ENCODE results near the gene FAM221A.
"Not testable (repeated sequence)": the region's sequence is repeated elsewhere in the genome, so short reads cannot be mapped to it uniquely, and the experiment has no call there.

The FAM221A gene

DNA sequence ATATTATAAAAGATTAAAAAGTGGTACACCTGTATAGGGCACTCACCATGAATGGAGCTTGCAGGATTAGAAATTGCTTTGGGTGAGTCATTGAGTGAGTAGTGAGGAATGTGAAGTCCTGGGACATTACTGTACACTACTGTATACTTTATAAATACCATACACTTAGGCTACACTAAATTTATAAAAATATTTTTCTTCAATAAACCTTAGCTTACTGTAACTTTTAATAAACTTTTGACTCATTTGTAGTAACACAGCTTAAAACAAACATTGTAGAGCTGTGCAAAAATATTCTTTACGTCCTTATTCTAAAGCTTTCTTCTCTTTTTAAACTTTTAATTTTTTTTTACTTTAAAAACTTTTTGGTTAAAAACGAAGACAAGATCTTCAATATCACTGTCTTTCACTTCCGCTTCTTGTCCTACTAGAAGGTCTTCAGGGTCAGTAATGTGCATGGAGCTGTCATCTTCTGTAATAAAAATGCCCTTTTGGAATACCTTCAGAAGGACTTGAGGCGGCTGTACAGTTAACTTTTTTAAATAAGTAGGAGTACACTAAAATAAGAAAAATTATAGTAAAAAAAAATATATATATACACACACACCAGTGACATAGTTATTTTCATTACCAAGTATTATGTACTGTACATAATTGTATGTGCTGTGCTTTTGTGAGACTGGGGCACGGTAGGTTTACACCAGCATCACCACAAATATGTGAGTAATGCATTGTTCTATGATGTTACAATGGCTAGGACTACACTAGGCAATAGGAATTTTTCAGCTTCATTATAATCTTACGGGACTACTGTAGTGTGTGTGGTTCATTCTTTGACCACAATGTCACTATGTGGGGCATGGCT lies 33.5 kb downstream of the FAM221A start:
- no peak for DNase-seq (ENCODE audit: low read depth)
- no peak for TF ChIP-seq CTCF (IDR thresholded peaks at IDR 0.05; ENCODE audit: low read depth, low read length, missing control alignments)
- H3K4me3 ChIP-seq (ENCODE audit: low read depth, low read length) = no peak overlapping the region

GRCh38 chr7:23714150-23714464 lies 34.1 kb downstream of the FAM221A start:
- no peak for DNase-seq (ENCODE audit: low read depth)
- H3K4me3 ChIP-seq (ENCODE audit: low read depth, low read length) = no peak overlapping the region
- TF ChIP-seq CTCF (IDR thresholded peaks at IDR 0.05; ENCODE audit: low read depth, low read length, missing control alignments) = no peak

DNA sequence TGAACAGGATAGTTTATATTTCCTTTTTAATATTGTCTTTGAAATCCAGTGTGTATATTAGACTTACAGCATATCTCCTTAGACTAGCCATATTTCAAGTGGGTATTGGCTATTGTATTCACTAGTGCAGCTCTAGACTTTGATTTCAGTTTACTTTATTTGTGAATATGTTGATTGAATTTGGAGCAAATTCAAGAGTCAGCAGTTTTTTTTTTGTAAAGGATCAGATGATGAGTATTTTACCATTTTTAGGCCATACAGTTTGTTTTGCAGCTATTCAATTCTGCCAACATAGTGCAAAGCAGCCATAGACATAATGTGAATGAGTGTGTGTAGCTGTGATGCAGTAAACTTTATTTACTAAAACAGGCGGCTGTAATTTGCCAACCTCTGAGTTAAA lies 34.6 kb downstream of the FAM221A start:
- TF ChIP-seq CTCF (IDR thresholded peaks at IDR 0.05; ENCODE audit: low read depth, low read length, missing control alignments) = no peak
- no peak for DNase-seq (ENCODE audit: low read depth)
- H3K4me3 ChIP-seq (ENCODE audit: low read depth, low read length) = no peak overlapping the region

GRCh38 chr7:23715099-23715498 lies 35.1 kb downstream of the FAM221A start:
- no peak for DNase-seq (ENCODE audit: low read depth)
- H3K4me3 ChIP-seq (ENCODE audit: low read depth, low read length) = no peak overlapping the region
- TF ChIP-seq CTCF (IDR thresholded peaks at IDR 0.05; ENCODE audit: low read depth, low read length, missing control alignments) = no peak

- H3K4me3 ChIP-seq (ENCODE audit: low read depth, low read length) = no peak overlapping the region
- TF ChIP-seq CTCF (IDR thresholded peaks at IDR 0.05; ENCODE audit: low read depth, low read length, missing control alignments) = no peak
- DNase-seq (ENCODE audit: low read depth) = no peak
Measured at GRCh38 chr7:23717788-23718187, 37.8 kb downstream of the FAM221A start.

DNA sequence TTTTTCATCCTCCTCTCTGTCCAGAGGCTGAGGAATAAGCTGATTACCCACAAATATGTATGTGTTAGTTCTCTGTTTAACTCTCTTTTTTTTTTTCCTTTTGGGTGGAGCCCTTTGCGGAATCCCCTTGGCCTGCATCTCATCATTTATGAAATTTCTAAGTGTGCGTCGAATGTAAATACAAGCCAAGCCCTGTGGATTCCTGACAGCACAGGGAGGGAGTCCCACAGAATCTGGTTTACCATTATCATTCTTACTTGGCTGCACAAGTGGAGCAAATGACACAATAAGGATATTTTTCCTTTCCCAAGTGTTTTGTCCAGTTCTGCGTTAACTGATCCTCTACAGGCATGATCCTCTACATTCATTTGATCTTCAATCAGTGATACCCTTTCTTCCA lies 41.5 kb downstream of the FAM221A start:
- no peak for DNase-seq (ENCODE audit: low read depth)
- no peak for TF ChIP-seq CTCF (IDR thresholded peaks at IDR 0.05; ENCODE audit: low read depth, low read length, missing control alignments)
- no peak overlapping the region for H3K4me3 ChIP-seq (ENCODE audit: low read depth, low read length)

DNA sequence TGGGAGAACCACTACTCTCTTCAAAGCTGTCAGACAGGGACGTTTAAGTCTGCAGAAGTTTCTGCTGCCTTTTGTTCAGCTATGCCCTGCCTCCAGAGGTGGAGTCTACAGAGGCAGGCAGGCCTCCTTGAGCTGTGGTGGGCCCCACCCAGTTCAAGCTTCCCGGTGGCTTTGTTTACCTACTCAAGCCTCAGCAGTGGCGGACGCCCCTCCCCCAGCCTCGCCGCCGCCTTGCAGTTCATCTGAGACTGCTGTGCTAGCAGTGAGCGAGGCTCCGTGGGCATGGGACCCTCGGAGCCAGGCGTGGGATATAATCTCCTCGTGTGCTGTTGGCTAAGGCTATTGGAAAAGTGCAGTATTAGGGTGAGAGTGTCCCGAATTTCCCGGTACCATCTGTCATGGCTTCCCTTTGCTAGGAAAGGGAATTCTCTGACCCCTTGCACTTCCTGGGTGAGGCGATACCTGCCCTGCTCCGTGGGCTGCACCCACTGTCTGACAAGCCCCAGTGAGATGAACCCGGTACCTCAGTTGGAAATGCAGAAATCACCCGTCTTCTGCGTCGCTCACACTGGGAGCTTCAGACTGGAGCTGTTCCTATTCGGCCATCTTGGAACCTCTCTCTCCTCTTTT lies 42.7 kb downstream of the FAM221A start:
- H3K4me3 ChIP-seq (ENCODE audit: low read depth, low read length); DNase-seq (ENCODE audit: low read depth): not testable (repeated sequence)

DNA sequence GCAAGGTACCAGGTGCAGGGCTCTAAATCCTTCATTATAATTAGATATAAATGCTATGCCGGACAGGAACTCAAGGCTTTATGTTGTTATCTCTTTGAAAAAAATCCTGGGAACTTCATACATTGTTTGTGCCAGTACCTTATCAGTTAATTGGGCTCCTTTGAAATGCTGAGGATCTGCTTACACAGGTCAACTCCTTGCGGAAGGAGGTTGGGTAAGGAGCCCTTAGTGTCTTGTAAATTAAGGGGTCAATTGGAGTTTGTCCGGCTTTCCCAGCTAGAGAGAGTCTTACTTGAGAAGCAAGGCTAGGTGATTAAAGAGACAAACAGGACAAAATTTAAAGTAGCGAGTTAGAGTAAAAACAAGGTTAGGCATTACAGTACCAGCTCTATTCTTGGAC lies 44.1 kb downstream of the FAM221A start:
- H3K4me3 ChIP-seq (ENCODE audit: low read depth, low read length); DNase-seq (ENCODE audit: low read depth): not testable (repeated sequence)
